K562 (cell line): Measurements from ENCODE around the gene RILP. TPM values are rescaled to one million over a fixed set of nuclear protein-coding genes. Genes with fewer than 3 reads are reported as not detected.

Experiments
- ATAC-seq: fragments of 200-7000 bp; cut with Tn5 transposase; 3 replicates; pipeline ENCODE4 v1.9.1; 2020; ENCODE audit warnings: moderate library complexity
- BruUV-seq: library from RNA; stranded (reverse); fragments of 400-500 nt; replicated peaks from 2 replicates; lab custom pipeline; 2021; lab: Mats Ljungman, UMichigan
- CTCF ChIA-PET: fragments of 300-600 bp; formaldehyde crosslinking; extraction: SDS; loops from one replicate; lab custom pipeline; 2021; ENCODE audit warnings: low intra/inter-chr PET ratio; lab: Yijun Ruan, JAX
- POLR2A ChIA-PET: fragments of 300-600, 350-650 bp; sonication (Branson Sonifier 250); formaldehyde crosslinking; extraction: SDS; loops from one replicate; lab custom pipeline; 2021; ENCODE audit warnings: antibody characterized with exemption, inconsistent platforms; lab: Yijun Ruan, JAX
- DNase-seq, 4 experiments: peaks; one replicate each; pipeline versions ENCODE4 v3.0.0 to v3.0.0-alpha.2; 2011 to 2018; ENCODE audit warnings: low spot score in 3 of 4, mixed read lengths in 3 of 4; ENCODE audit errors: extremely low read depth in 1 of 4
- FAIRE-seq: peaks from 2 replicates; lab custom pipeline; 2011; peaks lifted over from hg19 to GRCh38; lab: Jason Lieb, UNC
- H2AFZ ChIP-seq: 2 replicates; pipeline ENCODE4 v1.6.0; 2011; ENCODE audit warnings: low read depth, low read length, control low read depth, inconsistent platforms
- H3K27ac ChIP-seq: fragments of 200-600 bp; 3 replicates; pipeline ENCODE4 v1.8.0; 2011; ENCODE audit warnings: low read depth, mild to moderate bottlenecking, control low read depth, inconsistent platforms, low read length, moderate library complexity, mixed read lengths; ENCODE audit errors: extremely low read depth
- H3K27me3 ChIP-seq, 2 experiments: fragments of 300-600 bp in 1 of 2; 2 replicates in 1 of 2; 3 replicates in 1 of 2; pipeline versions ENCODE4 v1.6.0 to v1.8.0; 2011; ENCODE audit warnings: inconsistent platforms in 2 of 2, low read length in 2 of 2, mild to moderate bottlenecking in 1 of 2, mixed read lengths in 1 of 2, moderate library complexity in 1 of 2; ENCODE audit not compliant: control insufficient read depth in 2 of 2, insufficient read depth in 2 of 2
- H3K36me3 ChIP-seq: fragments of 300-600 bp; 3 replicates; pipeline ENCODE4 v1.8.0; 2011; ENCODE audit warnings: mild to moderate bottlenecking, low read length, inconsistent platforms; ENCODE audit not compliant: control insufficient read depth, insufficient read depth
- H3K4me1 ChIP-seq, 2 experiments: fragments of 200-600 bp in 1 of 2; replicated peaks in 1 of 2; 2 replicates in 1 of 2; 3 replicates in 1 of 2; pipeline versions ENCODE4 v1.5.1 to v1.8.0; 2011; ENCODE audit warnings: inconsistent platforms in 2 of 2, low read length in 2 of 2, mild to moderate bottlenecking in 1 of 2, mixed read lengths in 1 of 2, moderate library complexity in 1 of 2; ENCODE audit not compliant: control insufficient read depth in 2 of 2, insufficient read depth in 2 of 2
- H3K4me2 ChIP-seq: 2 replicates; pipeline ENCODE4 v1.6.1; 2011; ENCODE audit warnings: low read length, control low read depth, inconsistent platforms, mixed read lengths; ENCODE audit not compliant: insufficient read depth
- H3K4me3 ChIP-seq: fragments of 200-600 bp; sonication (generic), shearing (Covaris generic); 2 replicates; pipeline ENCODE4 v1.5.1; 2016; ENCODE audit warnings: control low read depth, inconsistent platforms
- H3K79me2 ChIP-seq: fragments of 200-600 bp; 3 replicates; pipeline ENCODE4 v1.8.0; 2011; ENCODE audit warnings: low read length, inconsistent platforms; ENCODE audit not compliant: control insufficient read depth, insufficient read depth
- H3K9ac ChIP-seq, 2 experiments: 2 replicates each; pipeline versions ENCODE4 v1.6.0 to v1.6.1; 2011; ENCODE audit warnings: low read depth in 2 of 2, low read length in 2 of 2, control low read depth in 1 of 2, inconsistent platforms in 1 of 2, mild to moderate bottlenecking in 1 of 2, mixed read lengths in 1 of 2; ENCODE audit not compliant: insufficient read depth in 1 of 2
- H3K9me1 ChIP-seq: one replicate; pipeline ENCODE4 v1.6.0; 2011; ENCODE audit warnings: inconsistent platforms, mild to moderate bottlenecking, low read length, moderate library complexity; ENCODE audit not compliant: control insufficient read depth, insufficient read depth
- H3K9me3 ChIP-seq: replicated peaks from 2 replicates; pipeline ENCODE4 v1.5.1; 2011; ENCODE audit warnings: low read depth, low read length, inconsistent platforms; ENCODE audit not compliant: control insufficient read depth, insufficient read depth
- H4K20me1 ChIP-seq: replicated peaks from 2 replicates; pipeline ENCODE4 v1.6.1; 2011; ENCODE audit warnings: low read length, inconsistent platforms, mixed read lengths; ENCODE audit not compliant: control insufficient read depth, insufficient read depth
- ATF7 ChIP-seq: fragments of 450-650 bp; IDR thresholded peaks from 2 replicates; pipeline ENCODE4 v1.7.1; 2014; ENCODE audit warnings: mild to moderate bottlenecking, moderate library complexity
- CBX2 ChIP-seq: fragments of 200-600 bp; sonication (generic); IDR thresholded peaks from one replicate; pipeline ENCODE4 v1.6.1; 2012; ENCODE audit warnings: mild to moderate bottlenecking, low read length, inconsistent platforms; ENCODE audit not compliant: insufficient read depth, poor library complexity, severe bottlenecking
- ELF2 ChIP-seq: fragments of 250-450 bp; sonication (Bioruptor Pico); IDR thresholded peaks from 2 replicates; pipeline ENCODE4 v1.5.0; 2021; ENCODE audit warnings: mild to moderate bottlenecking
- HNRNPUL1 ChIP-seq: fragments of 200-400 bp; formaldehyde crosslinking; IDR thresholded peaks from 2 replicates; pipeline ENCODE4 v1.6.1; 2017; ENCODE audit warnings: low read length
- KDM1A ChIP-seq, 2 experiments: fragments of 450-650 bp; IDR thresholded peaks; 2 replicates each; pipeline ENCODE4 v1.6.1; 2016; ENCODE audit warnings: mild to moderate bottlenecking in 2 of 2
- MAFG ChIP-seq: fragments of 450-650 bp; conservative IDR thresholded peaks from 2 replicates; pipeline ENCODE4 v1.6.1; 2016; ENCODE audit warnings: missing genetic modification characterization, missing compliant biosample characterization
- MAFK ChIP-seq: IDR thresholded peaks from 2 replicates; pipeline ENCODE4 v1.6.1; 2011; ENCODE audit warnings: low read length, improper control_type of control experiment
- MIER1 ChIP-seq: fragments of 450-650 bp; IDR thresholded peaks from 2 replicates; pipeline ENCODE4 v1.6.1; 2016; ENCODE audit warnings: antibody characterized with exemption, mild to moderate bottlenecking, low read depth
- NCOA6 ChIP-seq: fragments of 450-650 bp; IDR thresholded peaks from 2 replicates; pipeline ENCODE4 v1.6.1; 2017; ENCODE audit warnings: mild to moderate bottlenecking
- NR2C2 ChIP-seq, 2 experiments: fragments of 200-800 bp in 1 of 2; sonication (Bioruptor generic) in 1 of 2; sonication (generic) in 1 of 2; formaldehyde crosslinking in 1 of 2; IDR thresholded peaks; 2 replicates each; pipeline versions ENCODE4 v1.6.1 to v1.8.0; 2016 to 2022; ENCODE audit warnings: mild to moderate bottlenecking in 1 of 2, missing compliant biosample characterization in 1 of 2, missing genetic modification characterization in 1 of 2, missing genetic modification reagents in 1 of 2
- SIN3A ChIP-seq, 2 experiments: fragments of 150-350 bp in 1 of 2; IDR thresholded peaks; 2 replicates each; pipeline ENCODE4 v1.6.1; 2011 to 2016; ENCODE audit warnings: borderline replicate concordance in 2 of 2, low read depth in 2 of 2, low read length in 2 of 2, mild to moderate bottlenecking in 2 of 2, moderate library complexity in 2 of 2; ENCODE audit not compliant: control insufficient read depth in 1 of 2
- WGBS: fragments of 100-300 bp; shearing (Covaris generic); methylation state at CpG from one replicate; pipeline ENCODE4 v1.1.6; 2016; ENCODE audit warnings: low coverage, mixed read lengths; ENCODE audit not compliant: insufficient coverage; ENCODE audit errors: missing lambda C conversion rate; 5-methylcytosine and 5-hydroxymethylcytosine counted together
- in situ Hi-C: fragments of 300-500 bp; cut with MboI; formaldehyde crosslinking; loops from 4 replicates; pipeline ENCODE4 v1.15.0; 2018; ENCODE audit warnings: inconsistent platforms, mixed read lengths
- intact Hi-C: fragments of 100-400 bp; cut with micrococcal nuclease; formaldehyde crosslinking; loops from 2 replicates; pipeline ENCODE4 v1.14.2; 2022
- polyA plus RNA-seq, 8 experiments: library from polyadenylated mRNA; depleted of rRNA in 4 of 8; stranded (reverse) in 5 of 8; unstranded in 3 of 8; fragments of >200 nt; fragmentation: Nextera tagmentation in 2 of 8; fragmentation: Illumina TruSeq in 1 of 8; extraction: Ambion mirVana in 2 of 8; extraction: Trizol in 1 of 8; gene quantifications; 2 replicates each; pipeline versions ENCODE4 v1.2.1 to v1.2.3, GENCODE V29; 2011 to 2014; ENCODE audit warnings: inconsistent platforms in 1 of 8, missing spikeins in 1 of 8
- total RNA-seq, 7 experiments: library from RNA; depleted of rRNA in 6 of 7; stranded (reverse); fragments of >200 nt in 6 of 7; fragmentation: Illumina TruSeq in 2 of 7; extraction: Trizol in 2 of 7; gene quantifications; 2 replicates each; pipeline versions ENCODE4 v1.2.1 to v1.2.3, GENCODE V29; 2011 to 2021; ENCODE audit warnings: low replicate concordance in 1 of 7
- TF ChIP-seq, protein P1 (sequence below): fragments of 250-450 bp; sonication (Bioruptor Pico); IDR thresholded peaks from 2 replicates; pipeline ENCODE4 v1.8.0; 2022; ENCODE audit warnings: moderate library complexity, mild to moderate bottlenecking, inconsistent platforms
- TF ChIP-seq, protein P2 (sequence below), 2 experiments: IDR thresholded peaks; 2 replicates each; pipeline ENCODE4 v1.6.1; 2012; ENCODE audit warnings: improper control_type of control experiment in 2 of 2, low read depth in 2 of 2, low read length in 2 of 2, borderline replicate concordance in 1 of 2

RILP gene
- total and polyA plus RNA-seq, 9 of the 15 experiments (the other 6 are each of a cell fraction or from before 2014, with no cell fraction given) = 0.75 to 54.9 (median 27.8) TPM

GRCh38 chr17:1617620-1618174, 32.0 kb downstream of the RILP start:
- no peaks in the 10 kb centered on the region for H4K20me1 ChIP-seq
- CTCF ChIA-PET = interaction anchor here (0.6 kb wide), 1 partner anchor 251 kb away, joined by 5 read pairs; no protein-coding TSS in a partner anchor
- intact Hi-C loops (no loop called here), in situ Hi-C loops (loop anchor here (5.0 kb wide), 1 partner anchor 40 kb away; no protein-coding TSS in a partner anchor)
- no peaks in the 10 kb centered on the region for H3K79me2 ChIP-seq
- no TSS peak for BruUV-seq
- POLR2A ChIA-PET = interaction anchor here (1.0 to 4.8 kb wide), 6 partner anchors 8 to 32 kb away, joined by 3 to 25 read pairs (median 4); partner anchors contain the start of gene RILP
- peak overlapping the region; percentile 12 to 80; a peak in 2 of 4 replicates for H3K9ac ChIP-seq
- peak; percentile 97 for ATAC-seq
- peak overlapping the region; percentile 68 for H3K4me2 ChIP-seq
- H3K27ac ChIP-seq = peak overlapping the region; percentile 67
- H3K4me3 ChIP-seq = no peak overlapping the region
- WGBS = 8% methylated on average over 11 of the region's 20 CpGs
- no peaks in the 10 kb centered on the region for H3K9me3 ChIP-seq
- no peaks in the 10 kb centered on the region for H3K36me3 ChIP-seq
- peak; percentile 56 to 85 (median 68) for DNase-seq
- H3K9me1 ChIP-seq = no peaks in the 10 kb centered on the region
- no peaks in the 10 kb centered on the region for H3K27me3 ChIP-seq
- H2AFZ ChIP-seq = peak overlapping the region; percentile 75
- FAIRE-seq = peak; percentile 95
- H3K4me1 ChIP-seq = peaks cover 8 to 32% of the 10 kb centered on the region in 2 experiments; a peak in 4 of 5 replicates
- TF ChIP-seq, protein P1, sequence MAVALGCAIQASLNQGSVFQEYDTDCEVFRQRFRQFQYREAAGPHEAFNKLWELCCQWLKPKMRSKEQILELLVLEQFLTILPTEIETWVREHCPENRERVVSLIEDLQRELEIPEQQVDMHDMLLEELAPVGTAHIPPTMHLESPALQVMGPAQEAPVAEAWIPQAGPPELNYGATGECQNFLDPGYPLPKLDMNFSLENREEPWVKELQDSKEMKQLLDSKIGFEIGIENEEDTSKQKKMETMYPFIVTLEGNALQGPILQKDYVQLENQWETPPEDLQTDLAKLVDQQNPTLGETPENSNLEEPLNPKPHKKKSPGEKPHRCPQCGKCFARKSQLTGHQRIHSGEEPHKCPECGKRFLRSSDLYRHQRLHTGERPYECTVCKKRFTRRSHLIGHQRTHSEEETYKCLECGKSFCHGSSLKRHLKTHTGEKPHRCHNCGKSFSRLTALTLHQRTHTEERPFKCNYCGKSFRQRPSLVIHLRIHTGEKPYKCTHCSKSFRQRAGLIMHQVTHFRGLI (CRISPR knock-in tag) = no peak
- TF ChIP-seq SIN3A (IDR thresholded peaks at IDR 0.05; ENCODE audit: borderline replicate concordance in 2 of 2, control insufficient read depth in 1 of 2, low read depth in 2 of 2, low read length in 2 of 2) = 0 out of 4 replicates have a peak, but pooled peaks of 1 of the 2 experiments have one; percentile 30
- TF ChIP-seq NR2C2 (CRISPR knock-in tag; IDR thresholded peaks at IDR 0.05) = no peak
- peak; percentile 66 for TF ChIP-seq NR2C2 (tag; IDR thresholded peaks at IDR 0.05)
- TF ChIP-seq HNRNPUL1 = no peak
- TF ChIP-seq MAFK = 0 out of 2 replicates have a peak, but pooled peaks have one; percentile 36
- TF ChIP-seq KDM1A (IDR thresholded peaks at IDR 0.05) = peak; percentile 61 to 67
- peak; percentile 87 for TF ChIP-seq ATF7
- no peak for TF ChIP-seq CBX2
- no peak for TF ChIP-seq NCOA6
- TF ChIP-seq ELF2 (CRISPR knock-in tag) = no peak
- TF ChIP-seq MIER1 = no peak
- TF ChIP-seq, protein P2, sequence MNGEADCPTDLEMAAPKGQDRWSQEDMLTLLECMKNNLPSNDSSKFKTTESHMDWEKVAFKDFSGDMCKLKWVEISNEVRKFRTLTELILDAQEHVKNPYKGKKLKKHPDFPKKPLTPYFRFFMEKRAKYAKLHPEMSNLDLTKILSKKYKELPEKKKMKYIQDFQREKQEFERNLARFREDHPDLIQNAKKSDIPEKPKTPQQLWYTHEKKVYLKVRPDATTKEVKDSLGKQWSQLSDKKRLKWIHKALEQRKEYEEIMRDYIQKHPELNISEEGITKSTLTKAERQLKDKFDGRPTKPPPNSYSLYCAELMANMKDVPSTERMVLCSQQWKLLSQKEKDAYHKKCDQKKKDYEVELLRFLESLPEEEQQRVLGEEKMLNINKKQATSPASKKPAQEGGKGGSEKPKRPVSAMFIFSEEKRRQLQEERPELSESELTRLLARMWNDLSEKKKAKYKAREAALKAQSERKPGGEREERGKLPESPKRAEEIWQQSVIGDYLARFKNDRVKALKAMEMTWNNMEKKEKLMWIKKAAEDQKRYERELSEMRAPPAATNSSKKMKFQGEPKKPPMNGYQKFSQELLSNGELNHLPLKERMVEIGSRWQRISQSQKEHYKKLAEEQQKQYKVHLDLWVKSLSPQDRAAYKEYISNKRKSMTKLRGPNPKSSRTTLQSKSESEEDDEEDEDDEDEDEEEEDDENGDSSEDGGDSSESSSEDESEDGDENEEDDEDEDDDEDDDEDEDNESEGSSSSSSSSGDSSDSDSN (IDR thresholded peaks at IDR 0.05; ENCODE audit: borderline replicate concordance in 1 of 2, low read depth in 2 of 2, low read length in 2 of 2) = peak in 1 of 2 experiments; percentile 51; a peak in 1 of 4 replicates
- TF ChIP-seq MAFG (tag) = peak; percentile 54
